NCI-H1694 treated with DMSO at 0.1 percent for 48 hours (cell line): Measurements from ENCODE around the gene HMOX1.
"Not testable (repeated sequence)": the region's sequence is repeated elsewhere in the genome, so short reads cannot be mapped to it uniquely, and the experiment has no call there.

Source experiments
- DNase-seq: peaks from one replicate; lab custom pipeline; 2025; lab: John Stamatoyannopoulos, UW

The HMOX1 gene

GRCh38 chr22:35350539-35351503 lies 30.1 kb upstream of the HMOX1 start:
- peak; percentile 73 for DNase-seq

GRCh38 chr22:35352214-35353111 lies 28.4 kb upstream of the HMOX1 start:
- DNase-seq, result no peak

- no peak for DNase-seq
Measured at GRCh38 chr22:35353318-35353717, 27.6 kb upstream of the HMOX1 start.

GRCh38 chr22:35354068-35354467 lies 26.8 kb upstream of the HMOX1 start:
- no peak for DNase-seq

- no peak for DNase-seq
Measured at GRCh38 chr22:35357883-35358621, 22.8 kb upstream of the HMOX1 start.

- no peak for DNase-seq
Measured at GRCh38 chr22:35359380-35360065, 21.4 kb upstream of the HMOX1 start.

GRCh38 chr22:35361001-35361558 lies 19.8 kb upstream of the HMOX1 start:
- DNase-seq, result no peak

GRCh38 chr22:35363566-35364086 lies 17.3 kb upstream of the HMOX1 start:
- DNase-seq, result no peak

- DNase-seq, result not testable (repeated sequence)
Measured at GRCh38 chr22:35364230-35364629, 16.7 kb upstream of the HMOX1 start.

GRCh38 chr22:35367331-35367886 lies 13.5 kb upstream of the HMOX1 start:
- no peak for DNase-seq

GRCh38 chr22:35368386-35368785 lies 12.5 kb upstream of the HMOX1 start:
- no peak for DNase-seq

- DNase-seq, result no peak
Measured at GRCh38 chr22:35369996-35370395, 10.9 kb upstream of the HMOX1 start.

- DNase-seq, result no peak
Measured at GRCh38 chr22:35373781-35374180, 7.1 kb upstream of the HMOX1 start.

GRCh38 chr22:35375031-35375430 lies 5.9 kb upstream of the HMOX1 start:
- DNase-seq, result no peak

GRCh38 chr22:35375526-35375925 lies 5.4 kb upstream of the HMOX1 start:
- no peak for DNase-seq

- no peak for DNase-seq
Measured at GRCh38 chr22:35376728-35377472, 4.0 kb upstream of the HMOX1 start.

- DNase-seq, result no peak
Measured at GRCh38 chr22:35377735-35378134, 3.2 kb upstream of the HMOX1 start.

GRCh38 chr22:35378621-35379020 lies 2.3 kb upstream of the HMOX1 start:
- no peak for DNase-seq

- no peak for DNase-seq
Measured at GRCh38 chr22:35379146-35379993, 1.5 kb upstream of the HMOX1 start.
